PC-3 (cell line): ENCODE measurements around the gene DDC. TPM values are rescaled to one million over a fixed set of nuclear protein-coding genes. Genes with fewer than 3 reads are reported as not detected.

Experiments
- ATAC-seq: fragments of 200-7000 bp; cut with Tn5 transposase; 2 replicates; pipeline ENCODE4 v1.9.1; 2020; ENCODE audit warnings: mild to moderate bottlenecking, moderate library complexity
- BruUV-seq: library from RNA; stranded (reverse); fragments of 400-500 nt; replicated peaks from 2 replicates; lab custom pipeline; 2021; lab: Mats Ljungman, UMichigan
- CTCF ChIA-PET: fragments of 300-600 bp; sonication (Branson Sonifier 250); formaldehyde crosslinking; loops from one replicate; lab custom pipeline; 2022; ENCODE audit warnings: antibody characterized with exemption; lab: Charles Lee
- POLR2A ChIA-PET: fragments of 300-600 bp; sonication (Branson Sonifier 250); formaldehyde crosslinking; loops from one replicate; lab custom pipeline; 2022; ENCODE audit warnings: antibody characterized with exemption; ENCODE audit not compliant: unreplicated experiment; lab: Charles Lee
- DNase-seq: peaks from one replicate; pipeline ENCODE4 v3.0.0-alpha.2; 2015
- H2AFZ ChIP-seq: fragments of 300-600 bp; sonication (generic); 2 replicates; pipeline ENCODE4 v1.6.0; 2016; ENCODE audit warnings: antibody characterized with exemption, low read length
- H3F3A ChIP-seq: fragments of 300-600 bp; sonication (generic); one replicate; pipeline ENCODE4 v1.6.0; 2017; ENCODE audit warnings: antibody characterized with exemption, low read length, control low read depth, mild to moderate bottlenecking; ENCODE audit not compliant: unreplicated experiment
- H3K27ac ChIP-seq: fragments of 300-600 bp; sonication (generic); 2 replicates; pipeline ENCODE4 v1.5.1; 2016; ENCODE audit warnings: mild to moderate bottlenecking, low read length
- H3K27me3 ChIP-seq: fragments of 300-600 bp; sonication (generic); 2 replicates; pipeline ENCODE4 v1.6.1; 2016; ENCODE audit warnings: low read length, mixed read lengths
- H3K36me3 ChIP-seq: fragments of 300-600 bp; sonication (generic); 2 replicates; pipeline ENCODE4 v1.6.1; 2016; ENCODE audit warnings: low read depth, mixed run types, low read length, mixed read lengths
- H3K4me1 ChIP-seq: fragments of 300-600 bp; sonication (generic); 2 replicates; pipeline ENCODE4 v1.5.1; 2016; ENCODE audit warnings: low read length; ENCODE audit not compliant: insufficient read depth
- H3K4me2 ChIP-seq: fragments of 300-600 bp; sonication (generic); 2 replicates; pipeline ENCODE4 v1.6.0; 2016; ENCODE audit warnings: low read length
- H3K4me3 ChIP-seq: fragments of 300-600 bp; sonication (generic); 2 replicates; pipeline ENCODE4 v1.5.1; 2016; ENCODE audit warnings: mild to moderate bottlenecking, low read length, mixed read lengths
- H3K79me2 ChIP-seq: fragments of 300-600 bp; sonication (generic); 2 replicates; pipeline ENCODE4 v1.6.1; 2017; ENCODE audit warnings: low read length, mixed read lengths
- H3K9ac ChIP-seq: fragments of 300-600 bp; sonication (generic); 2 replicates; pipeline ENCODE4 v1.6.0; 2016; ENCODE audit warnings: mild to moderate bottlenecking, low read length
- H3K9me2 ChIP-seq: fragments of 300-600 bp; sonication (generic); replicated peaks from 2 replicates; pipeline ENCODE4 v1.6.1; 2016; ENCODE audit warnings: mixed run types, low read length, mixed read lengths
- H3K9me3 ChIP-seq: fragments of 300-600 bp; sonication (generic); 2 replicates; pipeline ENCODE4 v1.6.1; 2016; ENCODE audit warnings: low read length, mixed read lengths
- H4K20me1 ChIP-seq: fragments of 300-600 bp; sonication (generic); 2 replicates; pipeline ENCODE4 v1.6.1; 2016; ENCODE audit warnings: low read length, mixed read lengths
- EZH2 ChIP-seq: fragments of 300-600 bp; sonication (generic); IDR thresholded peaks from one replicate; pipeline ENCODE4 v1.6.1; 2017; ENCODE audit warnings: antibody characterized with exemption, mild to moderate bottlenecking, low read length; ENCODE audit not compliant: unreplicated experiment
- EZH2phosphoT487 ChIP-seq: fragments of 300-600 bp; sonication (generic); IDR thresholded peaks from 2 replicates; pipeline ENCODE4 v1.6.1; 2018; ENCODE audit warnings: mild to moderate bottlenecking, antibody characterized with exemption, low read length, borderline replicate concordance
- intact Hi-C: fragments of 100-400 bp; cut with micrococcal nuclease; formaldehyde crosslinking; loops from 2 replicates; pipeline ENCODE4 v1.9.0; 2023
- total RNA-seq: library from RNA; depleted of rRNA; stranded (reverse); fragments of >200 nt; gene quantifications from 2 replicates; pipeline ENCODE4 v1.2.3, GENCODE V29; 2014
- TF ChIP-seq, protein P1 (sequence below): fragments of 300-600 bp; sonication (generic); conservative IDR thresholded peaks from 2 replicates; pipeline ENCODE4 v1.5.1; 2017; ENCODE audit warnings: antibody characterized with exemption, low read depth, mild to moderate bottlenecking, low read length

The DDC gene
- total RNA-seq, 1 experiment from 2014 or later: not detected

DNA sequence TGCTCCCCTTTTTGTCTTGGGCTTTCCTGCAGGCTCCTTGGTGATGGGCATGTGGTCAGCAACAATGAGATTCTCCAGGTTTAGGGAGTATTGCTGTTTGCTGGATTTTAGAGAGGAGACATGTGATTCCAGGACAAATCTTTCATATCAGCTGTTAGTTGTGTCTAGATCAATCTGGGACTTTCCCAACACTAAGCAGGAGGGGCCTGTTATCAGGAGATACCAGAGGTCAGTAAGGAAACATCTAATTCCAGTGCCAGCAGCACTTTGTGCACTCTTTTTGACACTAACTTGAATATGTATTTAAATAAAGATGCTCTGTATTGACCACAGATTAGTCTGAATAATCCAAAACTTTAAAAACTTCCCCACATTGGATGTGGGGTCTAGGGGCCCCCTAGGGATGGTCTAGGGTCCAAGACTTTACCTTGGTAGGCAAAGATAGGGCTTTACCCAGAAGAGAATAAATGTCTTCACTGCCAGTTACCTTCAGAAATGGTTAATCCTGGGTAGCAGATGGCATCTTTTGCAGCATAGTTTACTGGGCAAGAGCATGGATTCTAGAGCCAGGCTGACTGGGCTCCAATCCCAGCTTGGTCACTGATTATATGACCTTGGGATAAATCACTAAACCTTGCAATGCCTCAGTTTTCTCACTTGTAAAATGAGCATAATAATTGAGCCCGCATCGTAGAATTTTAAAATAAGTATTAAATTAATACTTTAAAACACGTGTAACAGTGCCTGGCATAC lies 108.7 kb downstream of the DDC start:
- H3K9me2 ChIP-seq: no peaks in the 10 kb centered on the region
- TF ChIP-seq EZH2phosphoT487 (no peak), EZH2 (no peak)
- TF ChIP-seq, protein P1, sequence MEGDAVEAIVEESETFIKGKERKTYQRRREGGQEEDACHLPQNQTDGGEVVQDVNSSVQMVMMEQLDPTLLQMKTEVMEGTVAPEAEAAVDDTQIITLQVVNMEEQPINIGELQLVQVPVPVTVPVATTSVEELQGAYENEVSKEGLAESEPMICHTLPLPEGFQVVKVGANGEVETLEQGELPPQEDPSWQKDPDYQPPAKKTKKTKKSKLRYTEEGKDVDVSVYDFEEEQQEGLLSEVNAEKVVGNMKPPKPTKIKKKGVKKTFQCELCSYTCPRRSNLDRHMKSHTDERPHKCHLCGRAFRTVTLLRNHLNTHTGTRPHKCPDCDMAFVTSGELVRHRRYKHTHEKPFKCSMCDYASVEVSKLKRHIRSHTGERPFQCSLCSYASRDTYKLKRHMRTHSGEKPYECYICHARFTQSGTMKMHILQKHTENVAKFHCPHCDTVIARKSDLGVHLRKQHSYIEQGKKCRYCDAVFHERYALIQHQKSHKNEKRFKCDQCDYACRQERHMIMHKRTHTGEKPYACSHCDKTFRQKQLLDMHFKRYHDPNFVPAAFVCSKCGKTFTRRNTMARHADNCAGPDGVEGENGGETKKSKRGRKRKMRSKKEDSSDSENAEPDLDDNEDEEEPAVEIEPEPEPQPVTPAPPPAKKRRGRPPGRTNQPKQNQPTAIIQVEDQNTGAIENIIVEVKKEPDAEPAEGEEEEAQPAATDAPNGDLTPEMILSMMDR: no peak
- H4K20me1 ChIP-seq: no peaks in the 10 kb centered on the region
- H3K79me2 ChIP-seq: no peaks in the 10 kb centered on the region
- ChIA-PET POLR2A (no interaction called here), CTCF (no interaction called here)
- H3F3A ChIP-seq: no peaks in the 10 kb centered on the region
- ATAC-seq (no peak), DNase-seq (no peak)
- no TSS peak for BruUV-seq
- intact Hi-C loops: no loop called here
- no peak overlapping the region for H3K9ac ChIP-seq
- H3K9me3 ChIP-seq: no peaks in the 10 kb centered on the region
- H2AFZ ChIP-seq: no peak overlapping the region
- no peaks in the 10 kb centered on the region for H3K4me1 ChIP-seq
- no peak overlapping the region for H3K27ac ChIP-seq
- no peaks in the 10 kb centered on the region for H3K36me3 ChIP-seq
- H3K4me3 ChIP-seq: no peak overlapping the region
- H3K27me3 ChIP-seq: no peaks in the 10 kb centered on the region
- no peak overlapping the region for H3K4me2 ChIP-seq

DNA sequence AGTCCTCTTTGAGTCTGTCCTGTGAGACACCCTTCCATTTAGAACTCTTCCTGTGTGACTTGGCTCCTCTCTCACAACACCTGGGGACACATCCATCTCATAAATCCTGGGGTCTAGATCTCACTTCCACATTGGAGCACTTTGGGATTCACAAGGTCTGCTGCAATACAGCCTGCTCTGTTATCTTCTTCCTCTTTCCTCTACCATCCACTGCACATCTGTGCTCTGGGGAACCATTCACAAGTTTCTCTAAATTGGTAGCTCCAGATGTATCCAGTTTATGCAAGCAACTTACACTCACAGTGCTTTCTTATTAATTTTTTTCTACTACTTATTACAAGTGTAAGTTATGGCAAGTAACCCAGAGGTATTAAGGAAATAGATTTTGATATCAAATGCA lies 109.5 kb downstream of the DDC start:
- H3K79me2 ChIP-seq: 0 out of 2 replicates have a peak, but pooled peaks cover under 1% of the 10 kb centered on the region
- H3K9me2 ChIP-seq: no peaks in the 10 kb centered on the region
- TF ChIP-seq EZH2: no peak
- TF ChIP-seq, protein P1: no peak
- no peak overlapping the region for H3K4me3 ChIP-seq
- H3K4me1 ChIP-seq: peaks cover 5% of the 10 kb centered on the region
- H4K20me1 ChIP-seq: no peaks in the 10 kb centered on the region
- no peak overlapping the region for H3K27ac ChIP-seq
- ChIA-PET POLR2A (no interaction called here), CTCF (no interaction called here)
- H3F3A ChIP-seq: no peaks in the 10 kb centered on the region
- H2AFZ ChIP-seq: no peak overlapping the region
- no peak overlapping the region for H3K4me2 ChIP-seq
- DNase-seq: no peak
- no peaks in the 10 kb centered on the region for H3K9me3 ChIP-seq
- H3K36me3 ChIP-seq: no peaks in the 10 kb centered on the region
- intact Hi-C loops: no loop called here
- no peak for ATAC-seq
- no peaks in the 10 kb centered on the region for H3K27me3 ChIP-seq
- H3K9ac ChIP-seq: no peak overlapping the region
- BruUV-seq: no TSS peak

DNA sequence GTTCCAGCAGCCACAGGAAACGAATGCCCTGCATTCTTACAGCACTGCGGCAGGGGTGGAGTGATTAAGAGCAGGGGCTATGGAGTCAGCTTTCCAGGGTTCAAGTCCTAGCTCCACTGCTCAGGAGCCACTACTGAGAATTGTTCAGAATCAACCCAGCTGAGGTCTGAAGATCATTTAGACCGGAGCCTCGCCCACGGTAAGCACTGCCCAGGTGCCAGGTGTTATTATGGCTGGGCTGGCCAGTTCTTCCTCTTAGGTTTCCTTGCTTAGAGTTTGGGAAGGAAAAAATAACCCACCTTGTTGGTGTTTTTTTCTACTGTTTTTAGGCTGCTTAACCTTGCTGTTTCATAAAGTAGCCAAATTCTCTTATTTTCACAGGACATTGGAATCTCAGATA lies 110.2 kb downstream of the DDC start:
- no TSS peak for BruUV-seq
- H3K27me3 ChIP-seq: no peaks in the 10 kb centered on the region
- no peak overlapping the region for H3K4me3 ChIP-seq
- H3K79me2 ChIP-seq: peaks cover 5% of the 10 kb centered on the region
- no peaks in the 10 kb centered on the region for H3K9me2 ChIP-seq
- H3F3A ChIP-seq: no peaks in the 10 kb centered on the region
- peaks cover 9% of the 10 kb centered on the region for H3K4me1 ChIP-seq
- ChIA-PET POLR2A (no interaction called here), CTCF (no interaction called here)
- H3K9me3 ChIP-seq: no peaks in the 10 kb centered on the region
- ATAC-seq (no peak), DNase-seq (no peak)
- H3K36me3 ChIP-seq: no peaks in the 10 kb centered on the region
- H4K20me1 ChIP-seq: no peaks in the 10 kb centered on the region
- no peak overlapping the region for H3K9ac ChIP-seq
- no peak overlapping the region for H2AFZ ChIP-seq
- no peak overlapping the region for H3K4me2 ChIP-seq
- TF ChIP-seq, protein P1: no peak
- TF ChIP-seq EZH2phosphoT487 (no peak), EZH2 (no peak)
- intact Hi-C loops: no loop called here
- H3K27ac ChIP-seq: no peak overlapping the region
